Kidney (tissue), 14 donors: ENCODE data around the gene CAMK2A. TPM values are rescaled to one million over a fixed set of nuclear protein-coding genes. Genes with fewer than 3 reads are reported as not detected.
A peak's percentile ranks its signal among the peaks of the same experiment; 100 is the strongest.

Experiments used
- DNase-seq, 5 donors: peaks; one replicate each; pipeline ENCODE4 v3.0.0-alpha.2; 2013 to 2020
- FAIRE-seq: peaks from 2 replicates; lab custom pipeline; 2012; peaks lifted over from hg19 to GRCh38; lab: Jason Lieb, UNC
- H3K27ac ChIP-seq, 2 donors: one replicate each; pipeline ENCODE4 v1.7.0; 2013; ENCODE audit warnings: low read depth in 2 of 2, low read length in 2 of 2, inconsistent platforms in 1 of 2
- H3K27me3 ChIP-seq: one replicate; pipeline ENCODE4 v1.7.1; 2013; ENCODE audit warnings: low read length, inconsistent platforms; ENCODE audit not compliant: control insufficient read depth, insufficient read depth
- H3K36me3 ChIP-seq, 3 donors: one replicate each; pipeline versions ENCODE4 v1.7.0 to v1.7.1; 2013; ENCODE audit warnings: low read length in 3 of 3, control low read depth in 1 of 3, inconsistent platforms in 1 of 3; ENCODE audit not compliant: insufficient read depth in 3 of 3, control insufficient read depth in 2 of 3
- H3K4me1 ChIP-seq, 3 donors: one replicate each; pipeline versions ENCODE4 v1.7.0 to v1.7.1; 2013; ENCODE audit warnings: low read length in 3 of 3, inconsistent platforms in 1 of 3, low read depth in 1 of 3; ENCODE audit not compliant: control insufficient read depth in 2 of 3, insufficient read depth in 2 of 3
- H3K4me3 ChIP-seq, 3 donors: one replicate each; pipeline versions ENCODE4 v1.7.0 to v1.8.1; 2013; ENCODE audit warnings: low read length in 3 of 3, control low read depth in 1 of 3, inconsistent platforms in 1 of 3
- H3K9ac ChIP-seq, 3 donors: one replicate each; pipeline versions ENCODE4 v1.7.0 to v1.7.1; 2013; ENCODE audit warnings: low read length in 3 of 3, control low read depth in 1 of 3, inconsistent platforms in 1 of 3
- H3K9me3 ChIP-seq, 3 donors: one replicate each; pipeline versions ENCODE4 v1.7.0 to v1.7.1; 2013; ENCODE audit warnings: low read length in 3 of 3, control low read depth in 1 of 3, inconsistent platforms in 1 of 3; ENCODE audit not compliant: control insufficient read depth in 2 of 3, insufficient read depth in 1 of 3
- intact Hi-C: fragments of 100-400 bp; cut with DNase I; formaldehyde crosslinking; loops from one replicate; pipeline ENCODE4 v1.11.1; 2022
- polyA plus RNA-seq: library from polyadenylated mRNA; stranded (reverse); fragments of 350-450 nt; fragmentation: Illumina TruSeq; extraction: RNeasy Lipid Tissue Mini Kit (QIAGEN cat#74804); gene quantifications from one replicate; pipeline ENCODE4 v1.2.3, GENCODE V29; 2014; ENCODE audit warnings: low read depth, low replicate concordance; ENCODE audit not compliant: insufficient read depth
- total RNA-seq: library from RNA; stranded (reverse); fragmentation: NEBNext Ultra II Directional; extraction: Animal tissue kit (Norgen Biotek cat#: 25700); gene quantifications from one replicate; pipeline ENCODE4 v1.2.1, GENCODE V29; 2021
- TF ChIP-seq, protein P1 (sequence below): IDR thresholded peaks from 3 replicates; pipeline ENCODE4 v1.5.1; 2012; ENCODE audit warnings: mild to moderate bottlenecking, moderate library complexity, borderline replicate concordance; ENCODE audit not compliant: insufficient read depth; ENCODE audit errors: extremely low read depth
- donor health status: control.
- donor health status: control.
- donor health status: control.
- donor health status: control.
- donor health status: control.
- donor health status: DM: yes; HTN: yes; CAD: no.
- donor health status: Normal renal cell carcinoma (clear cell type).

Gene CAMK2A
- total and polyA plus RNA-seq, 2 donors from 2014 or later, result 0.28 to 0.90 TPM

DNA sequence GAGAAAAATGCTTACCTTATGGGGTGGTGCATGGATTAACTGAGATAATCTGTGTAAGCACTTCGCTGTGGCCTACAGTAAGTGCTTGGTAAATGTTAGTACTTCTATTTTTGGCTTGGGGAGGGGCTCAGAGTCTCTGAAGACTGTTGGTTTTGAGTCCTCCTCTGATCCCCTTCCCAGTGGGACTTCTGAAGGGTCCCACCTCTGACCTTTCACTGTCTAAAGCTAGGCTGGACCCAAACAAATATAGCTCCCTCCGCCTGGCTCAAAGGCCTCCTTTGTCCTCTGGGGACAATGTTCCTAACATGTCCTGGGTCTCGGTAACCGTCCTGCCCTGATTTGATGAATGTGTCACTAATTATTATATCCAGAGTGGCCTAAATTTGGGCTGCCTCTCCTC lies 34.8 kb downstream of the CAMK2A start:
- Histone ChIP-seq H3K27me3 (no peaks in the 10 kb centered on the region), H3K36me3 (no peaks in the 10 kb centered on the region), H3K4me1 (no peaks in the 10 kb centered on the region), H3K4me3 (no peak overlapping the region), H3K9me3 (no peaks in the 10 kb centered on the region), H3K9ac (no peak overlapping the region), H3K27ac (no peak overlapping the region)
- no peak for FAIRE-seq
- no peak for DNase-seq
- intact Hi-C loops, result no loop called here
- TF ChIP-seq, protein P1, sequence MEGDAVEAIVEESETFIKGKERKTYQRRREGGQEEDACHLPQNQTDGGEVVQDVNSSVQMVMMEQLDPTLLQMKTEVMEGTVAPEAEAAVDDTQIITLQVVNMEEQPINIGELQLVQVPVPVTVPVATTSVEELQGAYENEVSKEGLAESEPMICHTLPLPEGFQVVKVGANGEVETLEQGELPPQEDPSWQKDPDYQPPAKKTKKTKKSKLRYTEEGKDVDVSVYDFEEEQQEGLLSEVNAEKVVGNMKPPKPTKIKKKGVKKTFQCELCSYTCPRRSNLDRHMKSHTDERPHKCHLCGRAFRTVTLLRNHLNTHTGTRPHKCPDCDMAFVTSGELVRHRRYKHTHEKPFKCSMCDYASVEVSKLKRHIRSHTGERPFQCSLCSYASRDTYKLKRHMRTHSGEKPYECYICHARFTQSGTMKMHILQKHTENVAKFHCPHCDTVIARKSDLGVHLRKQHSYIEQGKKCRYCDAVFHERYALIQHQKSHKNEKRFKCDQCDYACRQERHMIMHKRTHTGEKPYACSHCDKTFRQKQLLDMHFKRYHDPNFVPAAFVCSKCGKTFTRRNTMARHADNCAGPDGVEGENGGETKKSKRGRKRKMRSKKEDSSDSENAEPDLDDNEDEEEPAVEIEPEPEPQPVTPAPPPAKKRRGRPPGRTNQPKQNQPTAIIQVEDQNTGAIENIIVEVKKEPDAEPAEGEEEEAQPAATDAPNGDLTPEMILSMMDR, result no peak

DNA sequence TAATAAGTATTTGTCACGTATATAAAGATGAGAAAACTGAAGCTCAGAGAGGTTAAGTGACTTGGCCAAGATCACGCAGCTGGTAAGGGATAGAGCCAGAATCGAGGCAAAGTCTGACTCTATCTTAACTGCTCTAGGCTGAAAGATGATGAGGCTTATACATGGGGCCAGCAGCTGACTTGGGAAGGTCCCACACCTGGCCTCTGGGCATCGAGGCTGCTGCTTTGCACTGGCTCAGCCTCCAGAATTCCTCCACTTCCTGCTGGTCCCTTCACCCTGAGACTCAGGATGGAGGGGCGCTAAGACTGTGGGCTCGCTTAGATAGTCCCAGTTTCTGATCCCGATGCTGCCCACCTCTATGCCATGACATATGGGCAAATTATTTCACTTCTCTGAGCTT lies 35.2 kb downstream of the CAMK2A start:
- no peak overlapping the region for H3K27ac ChIP-seq
- FAIRE-seq (no peak), DNase-seq (no peak)
- intact Hi-C loops, result no loop called here
- H3K9me3 ChIP-seq, result no peaks in the 10 kb centered on the region
- H3K27me3 ChIP-seq, result no peaks in the 10 kb centered on the region
- H3K9ac ChIP-seq, result no peak overlapping the region
- no peaks in the 10 kb centered on the region for H3K4me1 ChIP-seq
- TF ChIP-seq, protein P1, result no peak
- no peaks in the 10 kb centered on the region for H3K36me3 ChIP-seq
- H3K4me3 ChIP-seq, result no peak overlapping the region

DNA sequence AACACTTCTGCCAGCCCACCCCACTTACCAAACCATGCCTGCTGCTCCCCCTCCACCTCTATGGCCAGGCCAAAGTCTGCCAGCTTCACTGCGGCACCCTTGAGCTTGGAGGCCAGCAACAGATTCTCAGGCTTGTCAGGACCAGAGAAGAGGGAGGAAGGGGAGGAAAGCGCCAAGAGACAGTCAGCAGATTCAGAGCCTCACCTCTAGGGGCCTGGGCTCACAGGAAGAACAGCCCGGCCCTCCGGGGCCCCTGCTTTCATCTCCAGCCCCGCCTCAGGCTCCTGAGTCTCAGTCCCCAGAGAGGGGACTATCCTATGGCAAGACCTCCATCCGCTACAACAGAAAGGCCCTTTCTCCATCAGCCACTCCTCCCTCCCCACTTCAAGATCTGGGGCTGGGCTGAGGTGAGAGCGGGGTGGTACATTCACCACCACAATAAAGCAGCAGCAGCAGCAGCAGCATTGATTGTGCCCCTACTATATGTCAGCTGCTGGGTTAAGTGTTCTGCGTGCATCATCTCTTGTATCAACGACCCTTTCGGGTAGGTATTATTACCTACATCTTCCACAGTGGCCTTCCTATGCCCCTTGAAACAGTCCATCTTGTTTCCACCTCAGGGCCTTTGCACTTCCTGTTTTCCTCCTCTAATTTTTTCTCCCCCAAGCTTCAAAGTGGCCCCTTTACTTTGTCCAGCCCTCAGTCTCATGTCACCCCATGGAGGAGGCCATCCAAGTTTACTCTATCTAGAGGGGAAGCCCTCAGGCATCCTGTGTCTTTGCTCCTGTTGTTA lies 36.0 kb downstream of the CAMK2A start:
- H3K27ac ChIP-seq, result no peak overlapping the region
- no peak for FAIRE-seq
- no peaks in the 10 kb centered on the region for H3K36me3 ChIP-seq
- no peaks in the 10 kb centered on the region for H3K27me3 ChIP-seq
- intact Hi-C loops, result no loop called here
- TF ChIP-seq, protein P1, result no peak
- H3K4me3 ChIP-seq, result no peak overlapping the region
- H3K9ac ChIP-seq, result no peak overlapping the region
- H3K9me3 ChIP-seq, result no peaks in the 10 kb centered on the region
- peak in 1 of 5 donors; percentile 24 for DNase-seq
- no peaks in the 10 kb centered on the region for H3K4me1 ChIP-seq
